GM21619 (cell line): ENCODE results near the gene ELK1.
"Not testable (repeated sequence)": the region's sequence is repeated elsewhere in the genome, so short reads cannot be mapped to it uniquely, and the experiment has no call there.

Experiments
- ATAC-seq: cut with Tn5 transposase; IDR thresholded peaks from one replicate; pipeline ENCODE4 v1.9.1; 2021; ENCODE audit not compliant: unreplicated experiment

Gene ELK1

DNA sequence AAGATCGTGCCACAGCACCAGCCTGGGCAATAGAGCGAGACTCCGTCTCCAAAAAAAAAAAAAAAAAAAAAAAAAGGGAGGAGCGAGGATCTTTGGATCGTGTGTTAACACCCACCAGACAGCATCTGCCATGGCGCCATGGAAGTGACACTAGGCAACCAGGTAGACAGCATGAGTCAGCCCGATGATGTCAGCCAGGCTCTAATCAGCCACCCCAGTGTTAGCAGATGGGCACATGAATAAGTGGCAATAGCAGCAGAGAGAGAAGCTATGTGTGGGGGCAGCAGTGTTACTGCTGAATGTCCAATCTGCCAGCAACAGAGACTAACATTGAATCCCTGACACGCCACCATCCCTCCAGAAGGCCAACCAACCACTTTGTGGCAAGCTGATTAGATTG lies 37.3 kb downstream of the ELK1 start:
- no peak for ATAC-seq

DNA sequence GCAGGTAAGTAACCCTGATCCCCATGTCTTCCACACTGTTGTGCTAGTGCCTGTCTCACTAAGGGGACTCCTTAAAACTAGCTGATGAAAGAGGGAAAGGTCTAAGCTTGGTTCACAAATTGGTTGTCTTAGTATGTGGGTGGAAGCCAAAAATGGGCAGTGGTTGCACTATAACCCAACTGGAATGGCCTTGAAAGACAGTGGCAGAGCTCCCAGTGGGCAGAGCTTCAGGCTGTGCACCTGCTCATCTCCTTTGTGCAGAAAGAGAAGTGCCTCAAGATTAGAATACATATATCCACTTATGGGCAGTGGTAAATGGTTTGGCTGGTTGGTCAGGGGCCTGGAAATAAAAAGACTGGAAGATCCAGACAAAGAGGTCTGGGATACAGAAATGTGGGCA lies 37.9 kb downstream of the ELK1 start:
- ATAC-seq, result no peak

DNA sequence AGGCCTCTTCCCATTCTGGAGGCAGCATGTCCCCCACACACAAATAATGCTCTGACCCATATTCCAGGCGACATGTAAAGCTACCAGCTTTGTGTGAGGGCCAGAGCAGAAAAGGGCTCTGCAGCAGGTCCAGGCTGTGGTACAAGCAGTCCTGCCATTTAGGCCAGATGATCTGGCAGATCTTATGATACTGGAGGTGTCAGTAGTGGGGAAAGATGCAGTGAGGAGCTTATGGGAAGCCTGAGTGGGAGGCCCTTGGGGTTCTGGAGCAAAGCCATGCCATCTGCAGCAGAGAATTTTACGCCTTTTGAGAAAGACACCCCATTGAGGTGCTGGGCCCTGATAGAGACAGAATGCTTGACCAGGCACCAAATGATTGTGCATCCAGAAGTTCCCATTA lies 38.4 kb downstream of the ELK1 start:
- no peak for ATAC-seq

DNA sequence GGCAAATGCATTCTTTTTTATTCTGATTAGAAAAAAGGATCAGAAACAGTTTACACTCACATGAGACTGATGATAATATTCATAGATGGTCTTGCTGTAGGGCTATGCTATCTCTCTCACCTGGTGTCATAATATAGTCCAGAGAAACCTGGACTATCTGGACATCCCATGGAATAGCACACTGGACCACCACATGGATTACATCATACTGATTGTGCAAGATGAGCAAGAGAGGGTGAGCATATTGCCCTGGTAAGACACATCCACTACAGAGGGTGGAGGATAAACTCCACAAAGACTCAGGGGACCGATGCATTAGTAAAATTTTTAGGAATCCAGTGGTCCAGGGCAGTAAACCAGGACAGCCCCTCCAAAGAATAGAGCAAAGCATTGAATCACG lies 38.9 kb downstream of the ELK1 start:
- ATAC-seq, result no peak

DNA sequence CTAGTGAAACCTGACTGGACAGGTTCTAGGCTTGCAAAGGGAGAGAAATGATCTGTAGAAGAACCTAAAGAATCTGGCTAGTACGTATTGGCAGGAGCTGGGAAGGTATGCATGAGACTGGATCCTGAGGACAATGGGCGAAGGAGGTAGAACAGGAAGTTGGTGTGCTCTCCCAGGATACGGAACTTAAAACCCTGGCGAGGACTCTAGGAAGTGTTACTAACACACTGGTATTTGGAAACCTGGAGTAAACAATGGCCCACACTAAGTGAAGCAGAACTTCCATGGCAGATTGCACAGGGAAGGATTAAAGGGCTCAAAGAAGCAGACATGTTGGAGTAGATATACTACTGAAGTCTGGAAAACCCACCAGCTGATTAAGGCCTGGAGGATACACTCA lies 39.9 kb downstream of the ELK1 start:
- ATAC-seq, result no peak

DNA sequence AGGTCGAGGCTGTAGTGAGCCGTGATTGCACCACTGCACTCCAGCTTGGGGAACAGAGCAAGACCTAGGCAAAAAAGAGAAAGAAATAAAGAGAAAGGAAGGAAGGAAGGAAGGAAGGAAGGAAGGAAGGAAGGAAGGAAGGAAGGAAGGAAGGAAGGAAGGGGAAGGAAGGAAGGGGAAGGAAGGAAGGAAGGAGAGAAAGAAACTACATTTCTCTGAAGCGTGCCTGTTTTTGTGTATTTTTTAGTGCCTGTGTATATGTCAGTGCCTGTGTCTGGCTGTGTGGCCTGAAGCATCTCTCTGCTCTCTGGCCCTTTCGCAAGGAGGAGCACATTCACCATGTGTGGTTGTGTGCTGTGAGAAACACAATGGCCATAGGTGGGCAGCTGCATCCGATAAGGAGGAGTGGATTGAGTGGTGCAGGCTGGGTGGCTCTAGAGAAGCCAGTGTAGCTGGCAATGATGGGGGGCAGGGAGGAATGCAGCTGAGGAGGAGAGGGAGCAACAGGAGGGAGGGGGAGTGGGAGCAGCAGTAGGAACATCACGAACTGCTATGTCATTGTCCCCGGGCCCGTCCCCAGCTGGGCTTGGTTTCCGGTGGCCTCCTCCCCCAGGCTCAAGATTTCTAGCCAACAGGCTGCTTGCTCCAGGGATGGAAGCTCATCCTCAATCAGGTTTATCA lies 42.1 kb downstream of the ELK1 start:
- ATAC-seq, result no peak

DNA sequence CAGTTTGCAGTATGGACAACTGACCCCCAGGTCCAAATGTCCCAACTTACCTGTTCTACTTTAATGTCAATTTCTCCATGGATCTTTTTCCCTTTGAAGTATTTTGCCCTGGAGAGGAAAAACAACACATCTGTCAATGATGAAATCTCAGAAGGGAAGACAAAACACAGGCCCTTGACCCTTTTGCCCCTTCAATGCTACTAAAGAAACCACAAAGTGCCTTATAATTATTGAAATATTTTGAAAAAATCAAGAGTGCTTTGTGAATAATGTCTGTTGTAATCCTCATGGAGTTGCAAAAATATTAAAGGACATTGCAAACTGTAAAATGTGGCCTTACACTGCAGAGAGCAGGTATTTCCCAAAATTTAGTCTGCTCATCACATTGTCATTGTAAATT lies 43.3 kb downstream of the ELK1 start:
- ATAC-seq, result no peak

DNA sequence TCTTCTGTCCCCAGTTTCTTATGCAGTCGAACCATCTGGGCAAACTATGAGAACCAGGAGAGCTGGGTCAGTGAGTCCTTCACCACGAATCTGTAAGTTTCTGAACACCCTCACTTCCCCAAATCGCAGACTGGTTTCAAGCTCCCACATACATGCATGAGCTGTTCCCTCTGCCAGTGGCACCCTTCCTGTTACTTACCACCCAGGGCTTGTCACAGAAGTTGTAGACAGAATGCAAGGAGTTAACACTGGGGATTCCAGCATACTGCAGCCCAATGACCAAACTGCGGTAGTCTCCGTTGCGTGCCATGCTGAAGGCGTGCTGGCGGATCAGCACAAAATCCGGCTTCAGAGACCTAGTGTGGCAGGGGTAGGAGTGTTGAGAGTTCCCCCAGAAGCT lies 45.3 kb downstream of the ELK1 start:
- ATAC-seq, result no peak

DNA sequence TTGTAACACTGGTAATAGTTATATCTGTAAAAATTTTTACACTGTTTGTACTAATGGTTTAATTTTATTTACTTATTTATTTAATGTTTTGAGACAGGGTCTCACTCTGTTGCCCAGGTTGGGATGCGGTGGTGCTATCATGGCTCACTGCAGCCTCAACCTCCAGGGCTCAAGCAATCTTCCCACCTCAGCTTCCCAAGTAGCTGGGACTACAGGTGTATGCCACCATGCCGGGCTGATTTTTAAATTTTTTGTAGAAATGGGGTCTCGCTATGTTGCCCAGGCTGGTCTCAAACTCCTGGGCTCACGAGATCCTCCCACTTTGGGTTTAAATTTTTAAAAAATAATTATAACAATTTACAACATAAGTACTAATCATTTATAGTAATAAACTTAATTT lies 47.2 kb downstream of the ELK1 start:
- not testable (repeated sequence) for ATAC-seq

DNA sequence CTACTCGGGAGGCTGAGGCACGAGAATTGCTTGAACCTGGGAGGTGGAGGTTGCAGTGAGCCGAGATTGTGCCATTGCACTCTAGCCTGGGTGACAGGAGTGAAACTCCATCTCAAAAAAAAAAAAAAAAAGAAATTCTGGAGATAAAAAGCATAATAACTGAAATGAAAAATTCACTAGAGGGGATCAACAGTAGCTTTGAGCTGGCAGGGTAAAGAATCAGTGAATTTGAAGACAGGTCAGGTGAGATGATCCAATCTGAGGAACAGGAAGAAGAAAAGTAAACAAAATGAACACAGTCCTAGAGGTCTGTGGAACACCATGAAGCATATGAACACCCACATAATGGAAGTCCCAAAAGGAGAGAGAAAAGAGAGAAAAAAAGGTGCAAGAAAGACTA lies 53.1 kb downstream of the ELK1 start:
- no peak for ATAC-seq

DNA sequence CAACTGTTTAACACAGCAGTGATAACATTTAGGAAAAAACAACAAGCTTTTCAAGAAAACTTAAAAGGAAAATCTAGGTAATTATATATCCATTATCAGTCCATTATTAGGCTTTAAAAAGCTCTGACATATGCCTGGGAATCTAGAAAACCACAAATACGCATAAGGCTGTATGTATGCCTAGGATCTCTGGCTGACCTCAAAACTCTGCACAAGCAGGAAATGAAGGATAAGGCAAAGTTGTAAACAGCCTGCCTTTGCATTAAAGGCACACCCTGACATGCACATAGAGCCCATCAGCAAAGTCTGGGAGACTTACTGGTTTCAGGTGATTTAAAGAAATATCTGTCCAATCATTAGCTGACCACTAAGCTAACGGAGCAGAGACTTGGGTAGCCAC lies 54.1 kb downstream of the ELK1 start:
- no peak for ATAC-seq

DNA sequence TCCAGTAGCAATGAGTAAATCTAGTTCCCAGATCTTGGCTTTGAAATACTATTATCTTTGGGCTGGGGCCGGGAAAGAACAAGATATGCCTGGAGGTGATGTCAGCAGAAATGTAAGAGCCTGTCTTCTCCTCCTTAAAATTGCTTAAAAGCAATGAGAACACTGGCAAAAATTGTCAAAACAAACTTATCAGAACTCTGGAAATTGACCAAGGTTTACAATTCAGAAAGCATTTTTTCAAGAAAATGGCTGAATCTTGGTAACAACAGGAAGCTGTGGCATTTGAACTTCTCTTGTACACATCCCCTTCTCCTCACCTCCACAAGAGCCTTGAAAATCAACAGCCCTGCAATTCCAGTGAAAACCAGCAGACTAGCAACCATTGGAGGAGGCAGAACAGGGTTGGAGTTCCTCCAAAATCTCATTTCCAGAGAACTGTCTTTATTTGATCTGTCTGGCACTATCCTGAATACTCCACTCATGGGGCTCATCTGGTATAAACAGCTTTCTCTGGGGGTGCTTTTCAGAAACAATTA lies 54.6 kb downstream of the ELK1 start:
- ATAC-seq, result no peak

DNA sequence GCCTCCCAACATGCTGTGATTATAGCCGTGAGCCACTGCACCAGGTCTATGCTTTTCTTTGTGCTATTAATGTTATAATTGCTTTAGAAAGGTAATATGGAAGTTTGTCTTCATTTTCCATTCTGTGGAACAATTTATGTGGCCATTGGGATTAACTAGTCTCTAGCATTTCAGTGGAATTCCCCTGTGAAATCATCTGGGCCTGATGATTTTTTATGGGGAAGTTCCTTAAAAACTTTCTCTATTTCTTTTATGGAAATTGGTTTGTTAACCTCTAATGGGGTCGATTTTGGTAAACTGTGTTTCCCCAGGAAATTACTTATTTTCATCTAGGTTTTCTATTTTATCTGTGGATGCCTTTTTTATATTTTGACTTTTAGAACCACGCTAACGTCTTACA lies 56.8 kb downstream of the ELK1 start:
- ATAC-seq, result no peak

DNA sequence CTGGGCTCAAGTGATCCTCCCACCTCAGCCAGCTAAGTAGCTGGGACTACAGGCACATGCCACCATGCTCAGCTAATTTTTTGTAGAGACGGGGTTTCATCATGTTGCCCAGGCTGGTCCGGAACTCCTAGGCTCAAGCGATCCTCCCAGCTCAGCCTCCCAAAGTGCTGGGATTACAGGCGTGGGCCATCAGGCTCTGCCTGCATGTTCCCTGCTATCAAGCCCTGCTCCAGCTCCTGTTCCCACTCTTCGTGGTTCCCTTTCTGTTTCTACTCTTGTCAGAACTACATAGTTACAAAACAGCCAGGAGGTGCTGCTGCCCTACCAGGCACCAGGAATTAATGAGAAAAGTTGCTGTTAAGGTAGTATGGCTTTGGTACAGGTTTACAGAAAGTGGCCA lies 59.4 kb downstream of the ELK1 start:
- ATAC-seq, result no peak

DNA sequence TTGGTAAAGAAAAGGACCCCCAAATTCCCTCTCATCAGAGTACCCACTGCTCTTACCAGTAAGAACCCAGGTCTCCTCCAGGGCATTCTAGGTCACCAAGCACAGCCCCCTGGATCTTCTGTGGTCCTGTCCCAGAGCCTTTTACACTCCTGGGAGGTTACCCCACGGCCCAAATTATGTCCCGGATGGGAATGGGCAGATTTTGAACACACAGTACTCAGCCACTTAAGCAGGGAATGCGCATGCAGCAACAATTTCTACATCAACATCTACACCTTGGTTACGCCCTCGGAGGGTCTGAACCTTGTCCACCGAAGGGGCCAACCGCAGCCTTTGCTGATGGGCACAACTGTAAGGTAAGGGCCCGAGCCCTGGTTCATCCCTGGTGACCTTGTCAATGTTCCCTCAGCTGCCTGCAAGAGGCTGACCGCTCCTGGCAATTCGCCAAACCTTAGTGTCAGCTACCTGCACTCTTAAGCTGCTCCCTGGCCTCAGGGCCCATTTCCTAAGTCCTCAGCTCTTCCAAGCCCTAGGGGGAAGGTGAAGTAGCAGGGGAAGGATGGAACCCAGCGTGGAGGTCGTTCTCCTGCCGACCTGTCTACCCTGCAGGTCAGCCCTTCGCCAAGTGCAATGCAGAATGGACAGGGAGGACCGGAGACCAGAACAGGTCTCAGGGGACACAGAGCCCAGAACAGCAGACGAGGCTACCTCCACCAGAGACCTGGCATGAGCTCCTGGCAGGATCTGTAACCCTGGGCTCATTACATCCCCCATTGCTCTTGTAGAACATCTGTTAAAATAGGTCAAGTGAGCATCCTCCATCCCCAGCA lies 62.2 kb downstream of the ELK1 start:
- no peak for ATAC-seq

DNA sequence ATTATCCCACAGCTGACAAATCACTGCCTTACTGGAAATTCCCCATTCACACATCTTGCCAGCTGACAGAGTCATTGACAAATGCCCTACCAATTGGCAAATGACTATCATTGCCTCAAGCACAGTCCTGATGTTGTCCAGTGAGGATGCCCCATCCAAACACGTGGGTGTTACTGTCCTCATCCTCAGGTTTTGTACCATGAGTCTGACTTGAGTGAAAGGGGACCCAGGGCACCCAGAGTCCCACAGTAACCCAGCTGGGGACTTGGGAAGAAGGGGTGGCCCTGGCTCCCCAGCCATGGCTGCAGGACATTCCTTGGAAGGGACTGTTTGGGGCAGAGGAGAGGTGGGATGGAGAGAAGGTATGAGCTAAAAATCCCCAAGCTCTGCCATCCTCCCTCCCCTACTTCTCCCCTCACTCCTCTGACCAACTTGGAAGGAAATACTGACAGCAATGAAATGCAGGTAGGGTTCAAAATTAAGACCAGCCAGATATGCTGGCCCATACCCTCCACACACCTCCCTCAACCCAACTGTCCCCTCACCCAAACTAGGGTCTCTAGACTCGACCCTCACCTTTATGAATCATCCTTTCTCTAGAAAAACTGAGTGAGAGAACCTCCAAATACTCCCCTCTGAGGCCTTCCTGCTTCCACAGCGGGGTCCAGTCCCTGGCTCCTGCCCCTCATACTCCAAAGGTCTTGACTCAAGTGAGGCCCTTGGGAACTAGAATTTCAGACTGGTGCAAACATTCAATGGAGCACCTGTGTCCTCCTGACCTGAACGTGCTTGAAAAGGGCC lies 63.1 kb downstream of the ELK1 start:
- ATAC-seq, result no peak

DNA sequence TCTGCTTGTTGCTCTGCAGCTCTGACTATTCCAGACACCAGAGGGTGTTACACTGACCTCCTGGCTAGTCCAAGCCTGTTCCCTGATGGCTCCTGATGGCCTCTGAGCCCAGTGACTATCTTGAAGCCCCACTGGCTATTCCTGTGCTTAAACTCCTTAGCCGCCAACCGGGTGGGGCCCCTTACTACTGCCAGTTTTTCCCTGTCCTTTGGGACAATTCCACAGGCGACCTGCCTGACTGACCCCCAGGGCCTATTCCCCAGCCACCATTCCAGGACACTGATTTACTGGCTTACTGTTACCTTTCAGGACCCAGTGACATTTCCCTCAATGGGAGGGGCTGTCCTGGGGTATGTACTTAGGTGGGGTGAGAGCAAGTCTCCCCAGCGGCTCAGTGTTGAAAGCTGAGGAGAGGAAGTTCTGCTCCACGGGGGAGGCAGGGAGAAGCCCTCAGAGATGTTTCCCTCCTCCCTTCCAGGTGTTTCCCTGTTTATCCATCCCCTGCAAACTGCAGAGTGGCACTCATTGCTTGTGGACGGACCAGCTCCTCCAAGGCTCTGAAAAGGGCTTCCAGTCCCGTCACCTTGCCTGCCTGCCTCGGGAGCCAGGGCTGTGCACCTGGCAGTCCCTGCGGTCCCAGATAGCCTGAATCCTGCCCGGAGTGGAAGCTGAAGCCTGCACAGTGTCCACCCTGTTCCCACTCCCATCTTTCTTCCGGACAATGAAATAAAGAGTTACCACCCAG lies 64.1 kb downstream of the ELK1 start:
- no peak for ATAC-seq
